Osteocyte (in vitro differentiated cells): ENCODE measurements around the gene B4GALT5. TPM values are rescaled to one million over a fixed set of nuclear protein-coding genes. Genes with fewer than 3 reads are reported as not detected.

Experiments
- DNase-seq: peaks from one replicate; pipeline ENCODE4 v3.0.0; 2021; ENCODE audit warnings: mixed read lengths; ENCODE audit not compliant: unreplicated experiment; ENCODE audit errors: extremely low spot score
- H3K27ac Mint-ChIP-seq: one replicate; pipeline ENCODE4 v1.8.0; 2021; ENCODE audit warnings: mild to moderate bottlenecking, mixed read lengths; ENCODE audit not compliant: unreplicated experiment
- H3K27me3 Mint-ChIP-seq: one replicate; pipeline ENCODE4 v1.8.0; 2021; ENCODE audit warnings: mixed read lengths; ENCODE audit not compliant: unreplicated experiment
- H3K36me3 Mint-ChIP-seq: one replicate; pipeline ENCODE4 v1.8.0; 2021; ENCODE audit warnings: mixed read lengths; ENCODE audit not compliant: unreplicated experiment
- H3K4me1 Mint-ChIP-seq: one replicate; pipeline ENCODE4 v1.8.0; 2021; ENCODE audit warnings: mixed read lengths; ENCODE audit not compliant: unreplicated experiment
- H3K4me3 Mint-ChIP-seq: one replicate; pipeline ENCODE4 v1.8.0; 2021; ENCODE audit warnings: mild to moderate bottlenecking, moderate library complexity, mixed read lengths; ENCODE audit not compliant: unreplicated experiment
- H3K9me3 Mint-ChIP-seq: one replicate; pipeline ENCODE4 v1.8.0; 2021; ENCODE audit warnings: mixed read lengths; ENCODE audit not compliant: unreplicated experiment
- CTCF ChIP-seq: fragments of 200-600 bp; sonication (generic); IDR thresholded peaks from 2 replicates; pipeline ENCODE4 v1.5.0; 2021; ENCODE audit warnings: antibody characterized with exemption, mild to moderate bottlenecking, moderate library complexity
- total RNA-seq: library from RNA; stranded (reverse); gene quantifications from 2 replicates; pipeline ENCODE4 v1.2.1, GENCODE V29; 2021

The B4GALT5 gene
- total RNA-seq, 1 donor from 2014 or later, result 45.4 TPM

- no peak for DNase-seq
- no peak for TF ChIP-seq CTCF
- Mint-ChIP-seq H3K4me1 (peaks cover 53% of the 10 kb centered on the region), H3K4me3 (no peak overlapping the region), H3K36me3 (no peaks in the 10 kb centered on the region), H3K27ac (no peak overlapping the region), H3K9me3 (no peaks in the 10 kb centered on the region), H3K27me3 (peaks cover 5% of the 10 kb centered on the region)
Observed at GRCh38 chr20:49607568-49607967, 106.1 kb downstream of the B4GALT5 start.

- Mint-ChIP-seq H3K9me3 (no peaks in the 10 kb centered on the region), H3K27me3 (peaks cover under 1% of the 10 kb centered on the region), H3K27ac (peak overlapping the region; percentile 63), H3K36me3 (no peaks in the 10 kb centered on the region), H3K4me1 (peaks cover 46% of the 10 kb centered on the region), H3K4me3 (no peak overlapping the region)
- TF ChIP-seq CTCF, result peak; percentile 57
- DNase-seq, result no peak
Observed at GRCh38 chr20:49603209-49603627, 110.5 kb downstream of the B4GALT5 start.

DNA sequence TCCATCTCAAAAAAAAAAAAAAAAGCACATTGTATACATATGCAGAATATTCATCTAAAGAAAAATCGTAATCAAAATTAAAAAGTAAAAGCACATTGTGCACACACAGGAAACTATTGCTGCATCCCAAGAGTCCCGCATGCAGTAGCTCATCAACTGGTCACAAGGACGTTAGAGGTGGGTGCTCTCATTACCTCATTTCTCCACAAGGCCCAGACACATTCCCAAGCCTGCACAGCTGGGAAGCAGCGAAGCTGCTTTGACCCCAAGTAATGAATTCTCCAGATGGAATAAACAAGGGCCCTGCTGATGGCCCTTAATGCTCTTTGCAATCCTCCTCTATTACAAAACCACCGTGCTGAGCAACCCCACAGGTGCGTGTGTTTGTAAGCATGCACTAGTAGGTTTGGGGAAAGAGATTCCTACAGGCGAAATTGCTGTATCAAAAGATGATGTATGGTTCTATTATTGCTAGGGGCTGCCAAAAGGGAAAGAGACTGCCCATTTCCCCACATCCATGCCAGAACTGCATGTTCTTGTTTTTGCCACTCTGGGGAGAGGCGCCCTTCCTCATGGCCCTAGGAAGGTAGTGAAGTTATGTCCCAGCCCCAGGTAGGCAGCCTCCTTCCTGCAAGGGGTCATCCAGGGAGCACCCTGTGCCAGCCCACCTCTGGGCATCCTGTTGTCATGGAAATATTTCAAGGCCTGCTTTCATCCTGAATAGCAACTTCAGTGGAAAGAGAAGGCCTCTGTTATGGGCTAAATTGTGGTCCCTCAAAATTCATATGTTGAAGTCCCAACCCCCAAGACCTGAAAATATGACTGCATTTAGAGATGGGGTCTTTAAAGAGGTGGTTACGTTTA, 111.1 kb downstream of the B4GALT5 start:
- H3K9me3 Mint-ChIP-seq, result no peaks in the 10 kb centered on the region
- DNase-seq, result no peak
- H3K4me1 Mint-ChIP-seq, result peaks cover 44% of the 10 kb centered on the region
- no peaks in the 10 kb centered on the region for H3K27me3 Mint-ChIP-seq
- no peak overlapping the region for H3K4me3 Mint-ChIP-seq
- no peak for TF ChIP-seq CTCF
- H3K36me3 Mint-ChIP-seq, result no peaks in the 10 kb centered on the region
- peak overlapping the region; percentile 63 for H3K27ac Mint-ChIP-seq

DNA sequence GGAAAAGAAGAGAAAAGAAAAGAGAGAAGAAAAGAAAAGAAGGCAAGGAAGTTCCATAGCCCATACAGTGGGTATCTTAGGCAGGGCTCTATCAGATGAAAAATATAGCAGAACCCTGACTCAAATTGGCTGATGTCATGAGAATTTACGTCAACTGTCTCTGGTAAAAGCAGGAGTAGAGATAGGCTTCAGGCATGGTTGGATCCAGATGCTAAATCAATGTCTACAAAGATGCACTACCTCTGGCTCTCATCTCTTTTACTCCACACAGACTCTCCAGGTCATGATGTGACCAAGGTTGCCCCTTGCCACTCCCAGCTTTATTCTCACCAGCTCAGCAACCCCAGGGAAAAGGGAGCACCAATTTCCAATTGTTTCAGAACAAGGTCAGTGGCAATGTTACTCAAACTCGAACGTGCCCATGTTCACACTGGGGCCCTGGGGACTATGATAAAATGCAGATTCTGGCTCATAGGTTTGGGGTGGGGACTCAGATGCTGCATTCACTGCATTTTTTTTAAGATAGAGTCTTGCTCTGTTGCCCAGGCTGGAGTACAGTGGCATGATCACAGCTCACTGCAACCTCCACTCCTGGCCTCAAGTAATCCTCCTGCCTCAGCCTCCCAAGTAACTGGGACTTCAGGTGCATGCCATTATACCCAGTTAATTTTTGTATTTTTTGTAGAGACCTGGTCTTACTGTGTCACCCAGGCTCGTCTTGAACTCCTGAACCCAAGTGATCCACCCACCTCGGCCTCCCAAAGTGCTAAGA, 112.3 kb downstream of the B4GALT5 start:
- Mint-ChIP-seq H3K9me3 (no peaks in the 10 kb centered on the region), H3K36me3 (no peaks in the 10 kb centered on the region), H3K27ac (no peak overlapping the region), H3K27me3 (no peaks in the 10 kb centered on the region), H3K4me1 (peaks cover 43% of the 10 kb centered on the region), H3K4me3 (no peak overlapping the region)
- no peak for TF ChIP-seq CTCF
- no peak for DNase-seq

DNA sequence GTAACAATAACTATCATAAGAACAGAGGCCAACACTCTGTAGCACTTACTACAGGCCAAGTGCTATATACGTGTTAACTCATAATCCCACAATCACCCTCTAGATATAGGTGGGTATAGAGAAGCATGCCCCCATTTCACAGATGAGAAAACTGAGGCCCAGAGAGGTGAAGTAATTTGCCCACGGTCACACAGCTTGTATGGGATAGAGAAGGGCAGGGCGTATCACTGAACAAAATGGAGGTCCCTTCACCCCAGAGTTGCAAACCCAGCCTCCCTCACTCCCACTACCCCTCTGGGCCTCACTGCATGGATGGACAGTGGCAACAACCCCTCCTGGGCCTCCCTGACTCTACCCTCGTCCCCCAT, 113.9 kb downstream of the B4GALT5 start:
- Mint-ChIP-seq H3K27ac (no peak overlapping the region), H3K27me3 (no peaks in the 10 kb centered on the region), H3K4me1 (peaks cover 43% of the 10 kb centered on the region), H3K4me3 (no peak overlapping the region), H3K9me3 (no peaks in the 10 kb centered on the region), H3K36me3 (no peaks in the 10 kb centered on the region)
- DNase-seq, result no peak
- no peak for TF ChIP-seq CTCF
